H1 (cell line): ENCODE measurements around the gene RAB3GAP2. TPM values are rescaled to one million over a fixed set of nuclear protein-coding genes. Genes with fewer than 3 reads are reported as not detected.

ENCODE experiments used
- CTCF ChIA-PET: fragments of 300-600 bp; sonication (Branson Sonifier 250); formaldehyde crosslinking; loops from one replicate; lab custom pipeline; 2021; ENCODE audit not compliant: partially characterized antibody; lab: Charles Lee
- POLR2A ChIA-PET: fragments of 300-600 bp; sonication (Branson Sonifier 250); formaldehyde crosslinking; loops from one replicate; lab custom pipeline; 2021; ENCODE audit warnings: inconsistent platforms; ENCODE audit not compliant: partially characterized antibody; lab: Charles Lee
- DNase-seq, 2 experiments: peaks; one replicate each; pipeline versions ENCODE4 v3.0.0 to v3.0.0-alpha.2; 2010 to 2022; ENCODE audit warnings: low spot score in 2 of 2, low read depth in 1 of 2, mixed read lengths in 1 of 2
- FAIRE-seq: peaks from 2 replicates; lab custom pipeline; 2011; peaks lifted over from hg19 to GRCh38; lab: Jason Lieb, UNC
- H2AFZ ChIP-seq: 2 replicates; pipeline ENCODE4 v1.8.1; 2012; ENCODE audit warnings: low read length, inconsistent platforms
- H2AK5ac ChIP-seq: 2 replicates; pipeline ENCODE4 v1.6.1; 2013; ENCODE audit warnings: low read depth, low read length
- H2BK120ac ChIP-seq: replicated peaks from 2 replicates; pipeline ENCODE3; 2013; ENCODE audit warnings: low read depth, low read length, inconsistent platforms
- H2BK12ac ChIP-seq: 2 replicates; pipeline ENCODE4 v1.6.1; 2013; ENCODE audit warnings: low read depth, low read length
- H2BK15ac ChIP-seq: 2 replicates; pipeline ENCODE4 v1.6.1; 2013; ENCODE audit warnings: low read length
- H2BK20ac ChIP-seq: 2 replicates; pipeline ENCODE4 v1.6.1; 2013; ENCODE audit warnings: low read length
- H2BK5ac ChIP-seq: 2 replicates; pipeline ENCODE4 v1.6.1; 2013; ENCODE audit warnings: low read depth, low read length
- H3K14ac ChIP-seq: 2 replicates; pipeline ENCODE4 v1.6.1; 2013; ENCODE audit warnings: inconsistent platforms; ENCODE audit not compliant: insufficient read length
- H3K18ac ChIP-seq: 2 replicates; pipeline ENCODE4 v1.6.1; 2013; ENCODE audit warnings: low read length; ENCODE audit errors: extremely low read depth
- H3K23ac ChIP-seq: 2 replicates; pipeline ENCODE4 v1.6.1; 2013; ENCODE audit warnings: inconsistent platforms; ENCODE audit not compliant: insufficient read length
- H3K23me2 ChIP-seq: 2 replicates; pipeline ENCODE4 v1.6.1; 2013; ENCODE audit warnings: low read depth, low read length
- H3K27ac ChIP-seq: 2 replicates; pipeline ENCODE4 v1.6.1; 2011; ENCODE audit warnings: low read depth, low read length, inconsistent platforms
- H3K27me3 ChIP-seq, 4 experiments: replicated peaks in 1 of 4; 1 replicate in 1 of 4; 2 replicates in 3 of 4; pipeline versions ENCODE4 v1.6.1 to v1.8.1; 2011 to 2013; ENCODE audit warnings: low read length in 3 of 4, mild to moderate bottlenecking in 3 of 4, inconsistent platforms in 2 of 4, mixed read lengths in 2 of 4, moderate library complexity in 1 of 4; ENCODE audit not compliant: control insufficient read depth in 3 of 4, insufficient read depth in 3 of 4; ENCODE audit errors: extremely low read depth in 1 of 4
- H3K36me3 ChIP-seq, 4 experiments: 2 replicates each; pipeline versions ENCODE4 v1.6.1 to v1.8.1; 2011 to 2013; ENCODE audit warnings: mild to moderate bottlenecking in 4 of 4, low read length in 3 of 4, moderate library complexity in 2 of 4, control low read depth in 1 of 4, inconsistent platforms in 1 of 4; ENCODE audit not compliant: insufficient read depth in 4 of 4, control insufficient read depth in 2 of 4
- H3K4ac ChIP-seq: replicated peaks from 2 replicates; pipeline ENCODE3; 2013; ENCODE audit warnings: low read length, low read depth, mixed read lengths, inconsistent platforms; ENCODE audit not compliant: insufficient read length
- H3K4me1 ChIP-seq, 4 experiments: replicated peaks in 1 of 4; 1 replicate in 1 of 4; 2 replicates in 3 of 4; pipeline versions ENCODE4 v1.6.1 to v1.8.1; 2011 to 2013; ENCODE audit warnings: low read length in 3 of 4, inconsistent platforms in 2 of 4, mixed read lengths in 1 of 4; ENCODE audit not compliant: insufficient read depth in 4 of 4, control insufficient read depth in 3 of 4
- H3K4me2 ChIP-seq, 2 experiments: 2 replicates each; pipeline versions ENCODE4 v1.6.1 to v1.8.1; 2011 to 2013; ENCODE audit warnings: low read depth in 2 of 2, low read length in 2 of 2, control low read depth in 1 of 2, inconsistent platforms in 1 of 2, mild to moderate bottlenecking in 1 of 2; ENCODE audit not compliant: insufficient read depth in 1 of 2
- H3K4me3 ChIP-seq, 4 experiments: fragments of 200-600, 300-600 bp in 1 of 4; sonication (generic), shearing (Covaris generic), sonication (Bioruptor Twin) in 1 of 4; 2 replicates each; pipeline versions ENCODE4 v1.5.1 to v1.8.1; 2011 to 2016; ENCODE audit warnings: low read length in 4 of 4, low read depth in 3 of 4, control low read depth in 2 of 4, inconsistent platforms in 2 of 4, mild to moderate bottlenecking in 2 of 4, mixed read lengths in 1 of 4, moderate library complexity in 1 of 4; ENCODE audit not compliant: insufficient read depth in 2 of 4; ENCODE audit errors: extremely low read depth in 1 of 4
- H3K56ac ChIP-seq: replicated peaks from 2 replicates; pipeline ENCODE3; 2013; ENCODE audit warnings: low read depth, mild to moderate bottlenecking, mixed read lengths, low read length, inconsistent platforms; ENCODE audit not compliant: insufficient read length
- H3K79me1 ChIP-seq: 2 replicates; pipeline ENCODE4 v1.6.1; 2013; ENCODE audit warnings: low read depth, low read length, control low read depth
- H3K79me2 ChIP-seq, 2 experiments: 2 replicates each; pipeline versions ENCODE4 v1.6.1 to v1.8.1; 2012 to 2013; ENCODE audit warnings: low read length in 2 of 2, mild to moderate bottlenecking in 2 of 2, inconsistent platforms in 1 of 2; ENCODE audit not compliant: insufficient read depth in 2 of 2, control insufficient read depth in 1 of 2
- H3K9ac ChIP-seq, 4 experiments: replicated peaks in 1 of 4; 1 replicate in 1 of 4; 2 replicates in 3 of 4; pipeline versions ENCODE4 v1.6.1 to v1.8.1; 2011 to 2013; ENCODE audit warnings: low read depth in 3 of 4, low read length in 3 of 4, control low read depth in 2 of 4, mild to moderate bottlenecking in 2 of 4, moderate library complexity in 2 of 4, inconsistent platforms in 1 of 4; ENCODE audit errors: extremely low read depth in 1 of 4
- H3K9me3 ChIP-seq, 2 experiments: 2 replicates each; pipeline versions ENCODE4 v1.6.1 to v1.8.1; 2012 to 2013; ENCODE audit warnings: mild to moderate bottlenecking in 2 of 2, moderate library complexity in 2 of 2, control low read depth in 1 of 2, inconsistent platforms in 1 of 2, low read depth in 1 of 2, low read length in 1 of 2, mixed read lengths in 1 of 2; ENCODE audit not compliant: insufficient read depth in 2 of 2
- H4K20me1 ChIP-seq, 2 experiments: replicated peaks in 1 of 2; 2 replicates each; pipeline versions ENCODE3 to v1.8.1; 2011 to 2013; ENCODE audit warnings: inconsistent platforms in 2 of 2, low read length in 2 of 2, mild to moderate bottlenecking in 1 of 2; ENCODE audit not compliant: insufficient read depth in 2 of 2, control insufficient read depth in 1 of 2
- H4K5ac ChIP-seq: 2 replicates; pipeline ENCODE4 v1.6.1; 2013; ENCODE audit warnings: low read length, low read depth, mixed read lengths, inconsistent platforms; ENCODE audit not compliant: insufficient read length
- H4K8ac ChIP-seq: 2 replicates; pipeline ENCODE4 v1.8.0; 2013; ENCODE audit warnings: mild to moderate bottlenecking, moderate library complexity, low read length, inconsistent platforms; ENCODE audit not compliant: insufficient read depth; ENCODE audit errors: extremely low read depth
- H4K91ac ChIP-seq: replicated peaks from 2 replicates; pipeline ENCODE3; 2013; ENCODE audit warnings: low read length, mixed read lengths, inconsistent platforms; ENCODE audit not compliant: insufficient read length
- BCL11A ChIP-seq, 2 experiments: IDR thresholded peaks; one replicate each; pipeline ENCODE4 v1.6.1; 2011; ENCODE audit warnings: low read depth in 2 of 2, low read length in 2 of 2, mild to moderate bottlenecking in 2 of 2
- KDM1A ChIP-seq: fragments of 200-600, 300-600 bp; sonication (generic); IDR thresholded peaks from 2 replicates; pipeline ENCODE4 v1.7.1; 2016; ENCODE audit warnings: mild to moderate bottlenecking, low read length, borderline replicate concordance
- KDM5A ChIP-seq: fragments of 200-600 bp; IDR thresholded peaks from 2 replicates; pipeline ENCODE4 v1.7.1; 2012; ENCODE audit warnings: mild to moderate bottlenecking, low read length, inconsistent platforms, mixed read lengths
- NRF1 ChIP-seq: IDR thresholded peaks from 2 replicates; pipeline ENCODE4 v1.6.1; 2011; ENCODE audit warnings: mild to moderate bottlenecking, low read depth, low read length, improper control_type of control experiment
- PHF8 ChIP-seq: fragments of 200-600 bp; sonication (generic); conservative IDR thresholded peaks from 2 replicates; pipeline ENCODE4 v1.7.1; 2012; ENCODE audit warnings: low read depth, mild to moderate bottlenecking, inconsistent platforms, low read length, moderate library complexity
- SIRT6 ChIP-seq: IDR thresholded peaks from one replicate; pipeline ENCODE4 v1.7.1; 2012; ENCODE audit warnings: low read length, inconsistent platforms
- TAF1 ChIP-seq: IDR thresholded peaks from 2 replicates; pipeline ENCODE4 v1.6.1; 2011; ENCODE audit warnings: mild to moderate bottlenecking, low read depth, low read length
- ZNF274 ChIP-seq: IDR thresholded peaks from 2 replicates; pipeline ENCODE4 v1.7.0; 2012; ENCODE audit warnings: low read length, borderline replicate concordance; ENCODE audit errors: extremely low read depth
- WGBS, 2 experiments: shearing (Covaris generic) in 1 of 2; methylation state at CpG; one replicate each; pipeline versions ENCODE4 v1.1.6 to v1.1.7; 2013 to 2015; ENCODE audit warnings: low lambda C conversion rate in 2 of 2, mixed read lengths in 2 of 2, inconsistent platforms in 1 of 2, low coverage in 1 of 2, missing lambda C conversion rate in 1 of 2; ENCODE audit not compliant: insufficient replicate concordance in 2 of 2, insufficient coverage in 1 of 2, insufficient read length in 1 of 2; ENCODE audit errors: extremely low coverage in 1 of 2, missing lambda C conversion rate in 1 of 2; 5-methylcytosine and 5-hydroxymethylcytosine counted together
- polyA plus RNA-seq, 7 experiments: library from polyadenylated mRNA; depleted of rRNA in 3 of 7; stranded (reverse) in 5 of 7; unstranded in 2 of 7; fragments of >200 nt in 5 of 7; fragments of 200-250 nt in 2 of 7; gene quantifications; 1 replicate in 5 of 7; 2 replicates in 1 of 7; 4 replicates in 1 of 7; pipeline versions ENCODE4 v1.2.1 to v1.2.3, GENCODE V29; 2011 to 2013; ENCODE audit warnings: missing spikeins in 2 of 7, mixed read lengths in 2 of 7
- total RNA-seq: library from RNA; stranded (reverse); fragmentation: NEBNext Ultra II Directional; extraction: Animal tissue kit (Norgen Biotek cat#: 25700); gene quantifications from 2 replicates; pipeline ENCODE4 v1.2.1, GENCODE V29; 2021
- TF ChIP-seq, protein P1 (sequence below), 3 experiments: IDR thresholded peaks; 1 replicate in 2 of 3; 2 replicates in 1 of 3; pipeline versions ENCODE4 v1.5.1 to v1.6.1; 2011; ENCODE audit warnings: low read length in 3 of 3, mild to moderate bottlenecking in 3 of 3, inconsistent platforms in 2 of 3, low read depth in 1 of 3, moderate library complexity in 1 of 3; ENCODE audit not compliant: insufficient read depth in 1 of 3; ENCODE audit errors: control extremely low read depth in 1 of 3
- TF ChIP-seq, protein P2 (sequence below): IDR thresholded peaks from 2 replicates; pipeline ENCODE4 v1.6.1; 2011; ENCODE audit warnings: low read length, improper control_type of control experiment

RAB3GAP2 gene
- total and polyA plus RNA-seq, 2 of the 8 experiments (the other 6 are each of a cell fraction or from before 2014, with no cell fraction given) = 19.7 to 52.7 TPM

DNA sequence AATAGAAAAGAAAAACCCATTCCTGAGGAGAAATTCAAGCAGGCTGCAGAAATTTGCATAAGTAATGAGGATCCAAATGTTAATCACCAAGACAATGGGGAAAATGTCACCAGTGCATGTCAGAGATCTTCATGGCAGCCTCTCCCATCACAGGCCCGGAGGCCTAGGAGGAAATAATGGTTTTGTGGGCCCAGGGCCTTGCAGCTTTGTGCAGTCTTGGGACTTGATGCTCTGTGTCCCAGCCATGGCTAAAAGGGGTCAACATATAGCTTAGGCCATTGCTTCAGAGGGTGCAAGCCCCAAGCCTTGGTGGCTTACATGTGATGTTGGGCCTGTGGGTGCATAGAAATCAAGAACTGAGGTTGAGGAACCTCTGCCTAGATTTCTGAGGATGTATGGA is 22.7 kb downstream of the RAB3GAP2 start:
- no peaks in the 10 kb centered on the region for H3K27me3 ChIP-seq
- FAIRE-seq = no peak
- H3K14ac ChIP-seq = no peak overlapping the region
- no peak overlapping the region for H2BK12ac ChIP-seq
- H3K4me3 ChIP-seq = no peak overlapping the region
- POLR2A ChIA-PET = no interaction called here
- no peak overlapping the region for H2BK15ac ChIP-seq
- H3K79me1 ChIP-seq = peaks cover 11% of the 10 kb centered on the region
- no peak overlapping the region for H3K4me2 ChIP-seq
- peaks cover 0 to 59% of the 10 kb centered on the region in 2 experiments; a peak in 2 of 4 replicates for H3K79me2 ChIP-seq
- H2BK20ac ChIP-seq = no peak overlapping the region
- H3K18ac ChIP-seq = no peak overlapping the region
- no peak overlapping the region for H2BK5ac ChIP-seq
- H4K20me1 ChIP-seq = no peaks in the 10 kb centered on the region
- H3K4ac ChIP-seq = no peak overlapping the region
- WGBS, 2 experiments = 80% methylated on average over 1 of the region's 1 CpG; no CpG with 5 or more reads in 1 of the 2 experiments
- H3K9ac ChIP-seq = no peak overlapping the region
- peaks cover 25 to 34% of the 10 kb centered on the region in 2 experiments for H3K9me3 ChIP-seq
- no peak overlapping the region for H4K5ac ChIP-seq
- H2AFZ ChIP-seq = no peak overlapping the region
- no peak overlapping the region for H4K91ac ChIP-seq
- H4K8ac ChIP-seq = no peak overlapping the region
- 0 out of 7 replicates have a peak, but pooled peaks cover 0 to 2% (median 0%) of the 10 kb centered on the region in 4 experiments for H3K4me1 ChIP-seq
- no peak overlapping the region for H3K23ac ChIP-seq
- peaks cover 0 to 44% (median 24%) of the 10 kb centered on the region in 4 experiments; a peak in 7 of 8 replicates for H3K36me3 ChIP-seq
- no peaks in the 10 kb centered on the region for H3K23me2 ChIP-seq
- H2BK120ac ChIP-seq = no peak overlapping the region
- H3K56ac ChIP-seq = no peak overlapping the region
- H2AK5ac ChIP-seq = no peak overlapping the region
- H3K27ac ChIP-seq = no peak overlapping the region
- CTCF ChIA-PET = no interaction called here
- no peak for DNase-seq
- TF ChIP-seq, protein P1, sequence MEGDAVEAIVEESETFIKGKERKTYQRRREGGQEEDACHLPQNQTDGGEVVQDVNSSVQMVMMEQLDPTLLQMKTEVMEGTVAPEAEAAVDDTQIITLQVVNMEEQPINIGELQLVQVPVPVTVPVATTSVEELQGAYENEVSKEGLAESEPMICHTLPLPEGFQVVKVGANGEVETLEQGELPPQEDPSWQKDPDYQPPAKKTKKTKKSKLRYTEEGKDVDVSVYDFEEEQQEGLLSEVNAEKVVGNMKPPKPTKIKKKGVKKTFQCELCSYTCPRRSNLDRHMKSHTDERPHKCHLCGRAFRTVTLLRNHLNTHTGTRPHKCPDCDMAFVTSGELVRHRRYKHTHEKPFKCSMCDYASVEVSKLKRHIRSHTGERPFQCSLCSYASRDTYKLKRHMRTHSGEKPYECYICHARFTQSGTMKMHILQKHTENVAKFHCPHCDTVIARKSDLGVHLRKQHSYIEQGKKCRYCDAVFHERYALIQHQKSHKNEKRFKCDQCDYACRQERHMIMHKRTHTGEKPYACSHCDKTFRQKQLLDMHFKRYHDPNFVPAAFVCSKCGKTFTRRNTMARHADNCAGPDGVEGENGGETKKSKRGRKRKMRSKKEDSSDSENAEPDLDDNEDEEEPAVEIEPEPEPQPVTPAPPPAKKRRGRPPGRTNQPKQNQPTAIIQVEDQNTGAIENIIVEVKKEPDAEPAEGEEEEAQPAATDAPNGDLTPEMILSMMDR (IDR thresholded peaks at IDR 0.05; ENCODE audit: control extremely low read depth in 1 of 3, insufficient read depth in 1 of 3, low read depth in 1 of 3, low read length in 3 of 3) = no peak
- TF ChIP-seq PHF8 (no peak), SIRT6 (no peak), KDM1A (no peak), BCL11A (IDR thresholded peaks at IDR 0.05; ENCODE audit: low read depth in 2 of 2, low read length in 2 of 2) (no peak), NRF1 (no peak), KDM5A (no peak), TAF1 (no peak), ZNF274 (no peak)
- TF ChIP-seq, protein P2, sequence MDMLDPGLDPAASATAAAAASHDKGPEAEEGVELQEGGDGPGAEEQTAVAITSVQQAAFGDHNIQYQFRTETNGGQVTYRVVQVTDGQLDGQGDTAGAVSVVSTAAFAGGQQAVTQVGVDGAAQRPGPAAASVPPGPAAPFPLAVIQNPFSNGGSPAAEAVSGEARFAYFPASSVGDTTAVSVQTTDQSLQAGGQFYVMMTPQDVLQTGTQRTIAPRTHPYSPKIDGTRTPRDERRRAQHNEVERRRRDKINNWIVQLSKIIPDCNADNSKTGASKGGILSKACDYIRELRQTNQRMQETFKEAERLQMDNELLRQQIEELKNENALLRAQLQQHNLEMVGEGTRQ = no peak
